ENCODE measurements around the gene PCNX2. TPM values are rescaled to one million over a fixed set of nuclear protein-coding genes. Genes with fewer than 3 reads are reported as not detected.

The PCNX2 gene
- total and polyA plus RNA-seq, 4 donors = 2.0 to 15.1 (median 6.4) TPM

DNA sequence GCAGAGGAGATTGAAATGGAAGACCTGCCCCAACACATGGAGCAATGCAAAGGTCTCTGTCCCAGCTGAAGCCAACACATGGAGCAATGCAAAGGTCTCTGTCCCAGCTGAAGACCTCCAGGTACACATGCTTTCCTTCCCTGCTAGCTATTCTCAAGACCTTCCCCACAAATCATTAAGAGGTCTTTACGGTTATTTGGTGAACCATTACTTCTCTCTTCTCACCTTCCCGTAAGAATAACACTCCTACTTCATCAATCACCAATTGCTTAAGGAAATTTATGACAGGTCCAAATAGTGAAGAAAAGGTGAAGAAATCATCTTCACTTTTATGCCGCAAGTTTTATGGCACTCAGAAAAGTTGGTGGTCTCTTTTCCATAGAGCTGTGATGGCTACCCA lies 206.3 kb downstream of the PCNX2 start:
- Histone ChIP-seq H3K36me3 (ENCODE audit: control insufficient read depth in 4 of 4, insufficient read depth in 4 of 4, low read length in 4 of 4) (no peaks in the 10 kb centered on the region), H3K4me1 (ENCODE audit: control insufficient read depth in 5 of 5, insufficient read depth in 5 of 5, low read length in 5 of 5) (peaks cover 0 to 10% (median 6%) of the 10 kb centered on the region in 5 donors), H3K9ac (ENCODE audit: insufficient read depth in 1 of 2, low read length in 2 of 2) (no peak overlapping the region), H3K4me3 (no peak overlapping the region), H3K27ac (ENCODE audit: low read depth in 1 of 2, low read length in 1 of 2) (no peak overlapping the region), H3K27me3 (ENCODE audit: control insufficient read depth in 3 of 3, insufficient read depth in 3 of 3, low read length in 2 of 3) (no peaks in the 10 kb centered on the region), H3K9me3 (ENCODE audit: control insufficient read depth in 4 of 4, insufficient read depth in 3 of 4, low read length in 3 of 4) (no peaks in the 10 kb centered on the region)
- TF ChIP-seq, protein P1, sequence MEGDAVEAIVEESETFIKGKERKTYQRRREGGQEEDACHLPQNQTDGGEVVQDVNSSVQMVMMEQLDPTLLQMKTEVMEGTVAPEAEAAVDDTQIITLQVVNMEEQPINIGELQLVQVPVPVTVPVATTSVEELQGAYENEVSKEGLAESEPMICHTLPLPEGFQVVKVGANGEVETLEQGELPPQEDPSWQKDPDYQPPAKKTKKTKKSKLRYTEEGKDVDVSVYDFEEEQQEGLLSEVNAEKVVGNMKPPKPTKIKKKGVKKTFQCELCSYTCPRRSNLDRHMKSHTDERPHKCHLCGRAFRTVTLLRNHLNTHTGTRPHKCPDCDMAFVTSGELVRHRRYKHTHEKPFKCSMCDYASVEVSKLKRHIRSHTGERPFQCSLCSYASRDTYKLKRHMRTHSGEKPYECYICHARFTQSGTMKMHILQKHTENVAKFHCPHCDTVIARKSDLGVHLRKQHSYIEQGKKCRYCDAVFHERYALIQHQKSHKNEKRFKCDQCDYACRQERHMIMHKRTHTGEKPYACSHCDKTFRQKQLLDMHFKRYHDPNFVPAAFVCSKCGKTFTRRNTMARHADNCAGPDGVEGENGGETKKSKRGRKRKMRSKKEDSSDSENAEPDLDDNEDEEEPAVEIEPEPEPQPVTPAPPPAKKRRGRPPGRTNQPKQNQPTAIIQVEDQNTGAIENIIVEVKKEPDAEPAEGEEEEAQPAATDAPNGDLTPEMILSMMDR (IDR thresholded peaks at IDR 0.05; ENCODE audit: control extremely low read depth, extremely low read depth) = no peak
- no peak for ATAC-seq (ENCODE audit: insufficient read depth, low FRiP score)
- 97 to 99% methylated on average over 3 of the region's 3 CpGs for WGBS, 2 donors
- no peak for DNase-seq

DNA sequence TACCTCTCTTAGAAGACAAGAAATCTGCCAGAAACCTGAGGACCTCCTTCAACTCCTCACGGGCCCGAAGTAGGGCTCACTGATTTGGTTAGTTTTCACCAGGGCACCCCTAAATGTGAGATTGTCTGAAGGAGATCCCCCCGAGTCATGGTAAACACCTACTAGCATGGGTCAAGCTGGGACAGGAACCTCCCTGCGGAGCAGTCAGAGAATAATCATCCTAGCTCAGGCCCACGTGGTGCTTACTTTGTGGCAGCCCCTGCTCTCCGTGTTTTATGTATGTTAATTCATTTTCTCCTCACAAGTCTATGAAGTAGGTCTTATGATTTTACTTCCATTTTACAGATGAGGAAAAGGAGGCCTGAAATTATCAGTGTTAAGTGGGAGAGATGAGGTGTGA lies 206.9 kb downstream of the PCNX2 start:
- Histone ChIP-seq H3K9me3 (ENCODE audit: control insufficient read depth in 4 of 4, insufficient read depth in 3 of 4, low read length in 3 of 4) (no peaks in the 10 kb centered on the region), H3K36me3 (ENCODE audit: control insufficient read depth in 4 of 4, insufficient read depth in 4 of 4, low read length in 4 of 4) (no peaks in the 10 kb centered on the region), H3K27me3 (ENCODE audit: control insufficient read depth in 3 of 3, insufficient read depth in 3 of 3, low read length in 2 of 3) (no peaks in the 10 kb centered on the region), H3K4me1 (ENCODE audit: control insufficient read depth in 5 of 5, insufficient read depth in 5 of 5, low read length in 5 of 5) (peaks cover 0 to 10% (median 6%) of the 10 kb centered on the region in 5 donors), H3K4me3 (no peak overlapping the region), H3K9ac (ENCODE audit: insufficient read depth in 1 of 2, low read length in 2 of 2) (no peak overlapping the region), H3K27ac (ENCODE audit: low read depth in 1 of 2, low read length in 1 of 2) (no peak overlapping the region)
- ATAC-seq (ENCODE audit: insufficient read depth, low FRiP score) (no peak), DNase-seq (no peak)
- WGBS, 2 donors = 87 to 96% methylated on average over 6 of the region's 6 CpGs
- TF ChIP-seq, protein P1 (IDR thresholded peaks at IDR 0.05; ENCODE audit: control extremely low read depth, extremely low read depth) = no peak

DNA sequence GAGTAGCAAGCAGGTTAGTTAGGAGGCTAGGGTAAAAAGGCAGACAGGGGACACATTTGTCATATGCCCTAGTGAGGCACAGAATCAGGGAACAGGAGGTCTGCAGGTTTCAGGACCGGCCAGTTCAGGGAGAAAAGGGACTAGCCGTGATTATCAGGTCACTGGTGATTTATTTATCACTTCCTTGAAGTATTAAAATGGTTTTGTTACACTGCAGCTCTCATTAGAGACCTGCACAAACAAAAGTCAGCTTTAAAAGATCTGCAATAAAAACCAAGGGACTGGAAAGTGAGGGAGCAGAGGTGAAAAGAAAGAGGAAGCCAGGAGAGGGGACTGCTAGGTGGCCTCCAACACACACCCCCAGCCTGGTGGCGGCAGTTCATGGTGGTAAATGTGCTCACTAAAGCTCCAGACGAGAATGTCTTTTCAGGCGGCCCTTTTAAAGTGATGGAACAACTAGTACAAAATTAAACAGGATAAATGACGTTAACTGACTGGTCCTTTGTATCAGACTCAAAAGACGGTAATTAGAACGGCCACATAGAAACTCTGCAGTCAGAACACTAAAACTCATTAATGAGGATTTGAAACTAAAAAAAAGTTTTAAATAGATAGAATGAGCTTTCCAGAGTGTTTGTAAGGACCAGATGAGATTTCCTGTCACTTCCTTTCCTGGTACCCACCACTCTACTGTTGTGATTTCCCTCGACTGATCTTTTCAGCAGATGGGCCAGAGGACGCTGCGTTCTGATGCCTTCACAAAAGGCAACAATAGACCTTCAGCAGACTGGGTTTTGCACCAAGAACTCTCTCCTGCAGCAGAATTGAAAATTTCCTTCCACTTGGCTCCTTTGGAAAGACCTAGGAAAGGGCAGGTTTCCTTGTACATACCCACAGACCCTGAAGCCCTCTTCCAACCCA lies 208.3 kb downstream of the PCNX2 start:
- Histone ChIP-seq H3K27me3 (ENCODE audit: control insufficient read depth in 3 of 3, insufficient read depth in 3 of 3, low read length in 2 of 3) (no peaks in the 10 kb centered on the region), H3K27ac (ENCODE audit: low read depth in 1 of 2, low read length in 1 of 2) (no peak overlapping the region), H3K9me3 (ENCODE audit: control insufficient read depth in 4 of 4, insufficient read depth in 3 of 4, low read length in 3 of 4) (no peaks in the 10 kb centered on the region), H3K36me3 (ENCODE audit: control insufficient read depth in 4 of 4, insufficient read depth in 4 of 4, low read length in 4 of 4) (no peaks in the 10 kb centered on the region), H3K4me3 (no peak overlapping the region), H3K9ac (ENCODE audit: insufficient read depth in 1 of 2, low read length in 2 of 2) (no peak overlapping the region), H3K4me1 (ENCODE audit: control insufficient read depth in 5 of 5, insufficient read depth in 5 of 5, low read length in 5 of 5) (peaks cover 0 to 10% (median 3%) of the 10 kb centered on the region in 5 donors)
- DNase-seq (no peak), ATAC-seq (ENCODE audit: insufficient read depth, low FRiP score) (no peak)
- 77 to 78% methylated on average over 11 of the region's 11 CpGs for WGBS, 2 donors
- TF ChIP-seq, protein P1 (IDR thresholded peaks at IDR 0.05; ENCODE audit: control extremely low read depth, extremely low read depth) = no peak
